Activated CD8-positive, alpha-beta memory T cell treated with anti-CD3 and anti-CD28 coated beads for 24 hours (primary cell): Measurements from ENCODE around the gene ZNF691.
"Not testable (repeated sequence)": the region's sequence is repeated elsewhere in the genome, so short reads cannot be mapped to it uniquely, and the experiment has no call there.

Source experiments
- DNase-seq: peaks from one replicate; pipeline ENCODE4 v3.0.0-alpha.2; 2020

The ZNF691 gene

DNA sequence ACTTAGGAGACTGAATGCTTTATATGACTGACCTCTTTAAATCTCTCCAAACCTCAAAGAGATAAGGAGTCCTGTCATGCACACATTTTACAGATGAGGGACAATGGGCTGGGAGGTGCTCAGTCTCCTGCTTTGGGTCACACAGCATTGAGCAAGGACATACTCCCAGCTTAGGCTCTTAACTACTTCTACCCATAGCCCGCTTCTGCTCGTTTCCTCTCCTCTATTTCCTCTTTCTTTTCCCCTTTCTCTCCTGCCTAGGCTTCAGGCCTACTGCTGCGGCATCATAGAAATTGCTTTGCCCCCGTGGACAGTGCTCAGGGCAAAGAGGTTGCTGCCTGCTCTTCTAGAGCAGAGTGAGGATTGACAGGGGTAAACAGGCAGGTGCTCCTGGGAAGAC lies 12.4 kb upstream of the ZNF691 start:
- no peak for DNase-seq

DNA sequence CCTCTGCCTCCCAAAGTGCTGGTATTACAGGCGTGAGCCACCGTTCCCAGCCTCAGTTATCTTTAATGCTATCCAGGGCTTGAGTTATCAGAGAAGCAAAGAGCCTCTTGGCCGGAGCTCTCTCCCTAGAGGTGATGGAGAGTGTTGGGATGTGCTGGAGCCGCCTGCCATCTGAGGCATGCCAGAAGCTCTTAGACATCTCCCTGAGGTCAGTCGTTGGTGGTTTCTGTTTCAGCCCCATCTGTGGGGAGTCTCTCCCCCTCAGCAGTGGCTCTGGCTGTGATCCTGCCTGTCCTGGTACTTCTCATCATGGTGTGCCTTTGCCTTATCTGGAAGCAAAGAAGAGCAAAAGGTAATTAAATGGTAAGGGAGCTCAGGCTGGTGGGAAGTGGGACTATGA lies 11.6 kb upstream of the ZNF691 start:
- no peak for DNase-seq

DNA sequence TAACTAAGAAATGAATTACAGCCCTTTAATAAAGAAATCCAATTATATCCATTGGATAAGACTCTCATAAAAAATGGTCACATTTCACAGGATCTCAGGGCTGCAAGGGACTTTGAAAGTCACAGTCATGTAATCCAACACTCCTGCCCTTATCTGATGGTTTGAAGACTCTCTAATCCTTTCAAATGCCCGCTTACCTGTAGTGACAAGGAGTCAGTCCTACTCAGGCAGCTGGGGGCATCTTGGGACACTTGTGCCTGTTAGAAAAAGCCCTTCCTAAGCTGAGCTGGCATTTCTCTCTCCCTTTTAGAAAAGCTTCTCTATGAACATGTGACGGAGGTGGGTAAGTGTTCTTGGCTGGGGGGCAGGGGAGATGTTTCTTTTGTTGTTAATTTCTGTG lies 11.0 kb upstream of the ZNF691 start:
- no peak for DNase-seq

DNA sequence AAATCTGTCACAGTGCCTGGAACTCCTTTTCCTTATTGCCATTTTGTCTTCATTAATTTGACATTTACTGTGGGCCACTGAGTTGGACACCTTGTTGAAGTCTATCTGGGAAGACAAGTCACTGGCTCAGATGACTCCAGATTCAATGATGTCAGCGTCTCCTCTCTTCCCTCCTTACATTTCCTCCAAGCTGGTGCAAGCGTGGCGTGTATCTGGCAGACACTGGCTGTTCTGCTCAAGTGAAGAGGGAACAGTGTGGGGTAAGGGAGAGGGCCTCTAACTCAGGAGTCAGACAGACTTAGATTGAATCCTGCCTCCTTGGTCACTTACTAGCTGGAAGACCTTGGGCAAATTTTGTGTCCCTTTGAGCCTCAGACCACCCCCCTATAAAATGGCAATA lies 8.7 kb upstream of the ZNF691 start:
- DNase-seq: no peak

GRCh38 chr1:42838482-42839190 lies 7.8 kb upstream of the ZNF691 start:
- DNase-seq: no peak

- no peak for DNase-seq
Observed at GRCh38 chr1:42841010-42841409, 5.4 kb upstream of the ZNF691 start.

DNA sequence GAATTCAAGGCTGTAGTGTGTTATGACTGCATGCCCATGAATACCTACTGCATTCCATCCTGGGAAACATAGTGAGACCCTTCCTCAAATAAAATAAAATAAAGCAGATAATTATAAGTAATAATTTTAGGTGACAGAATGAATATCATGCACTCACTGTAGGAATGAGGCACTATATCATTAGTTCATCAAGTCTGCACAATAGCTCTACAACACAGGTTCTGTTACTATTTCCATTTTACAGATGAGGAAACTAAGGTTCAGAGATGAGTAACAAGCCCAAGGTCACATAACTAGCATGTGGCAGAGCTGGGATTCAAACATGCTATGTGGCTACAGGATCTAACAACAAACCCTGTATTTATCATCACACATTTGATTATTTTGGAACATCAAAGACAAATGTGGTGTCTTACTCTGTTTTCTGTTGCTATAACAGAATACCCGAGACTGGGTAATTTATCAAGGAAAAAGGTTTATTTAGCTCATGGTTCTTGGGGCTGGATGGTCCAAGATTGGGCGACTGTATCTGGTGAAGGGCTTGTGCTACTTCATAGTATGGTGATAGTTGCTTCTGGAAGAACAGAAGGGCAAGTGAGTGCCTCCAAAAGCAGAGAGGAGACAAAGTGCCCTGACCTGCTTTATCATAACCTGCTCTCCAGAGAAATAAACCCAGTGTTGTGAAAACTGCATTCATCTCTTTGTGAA lies 4.8 kb upstream of the ZNF691 start:
- no peak for DNase-seq

- DNase-seq: no peak
Observed at GRCh38 chr1:42844592-42845140, 1.7 kb upstream of the ZNF691 start.

- DNase-seq: no peak
Observed at GRCh38 chr1:42845193-42845592, 1.2 kb upstream of the ZNF691 start.

DNA sequence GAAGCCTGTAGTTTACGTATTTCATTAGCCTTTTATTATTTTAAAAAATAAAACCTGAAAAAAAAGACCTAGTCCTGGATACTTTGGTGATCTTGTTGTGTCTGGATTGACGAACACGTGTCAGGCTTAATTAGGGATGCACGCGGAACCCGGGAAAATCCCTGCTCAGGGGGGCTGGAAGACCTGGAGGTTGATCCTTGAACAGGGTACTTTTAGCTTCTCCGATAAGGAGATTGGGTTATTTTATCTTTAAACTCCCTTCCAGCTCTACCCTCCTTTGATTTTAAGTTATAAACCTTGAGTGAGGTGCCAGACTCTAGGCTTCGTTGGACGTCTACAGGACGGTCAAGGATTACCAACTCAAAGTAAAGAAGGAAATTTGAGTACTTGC lies 552 bp upstream of the ZNF691 start:
- no peak for DNase-seq

DNA sequence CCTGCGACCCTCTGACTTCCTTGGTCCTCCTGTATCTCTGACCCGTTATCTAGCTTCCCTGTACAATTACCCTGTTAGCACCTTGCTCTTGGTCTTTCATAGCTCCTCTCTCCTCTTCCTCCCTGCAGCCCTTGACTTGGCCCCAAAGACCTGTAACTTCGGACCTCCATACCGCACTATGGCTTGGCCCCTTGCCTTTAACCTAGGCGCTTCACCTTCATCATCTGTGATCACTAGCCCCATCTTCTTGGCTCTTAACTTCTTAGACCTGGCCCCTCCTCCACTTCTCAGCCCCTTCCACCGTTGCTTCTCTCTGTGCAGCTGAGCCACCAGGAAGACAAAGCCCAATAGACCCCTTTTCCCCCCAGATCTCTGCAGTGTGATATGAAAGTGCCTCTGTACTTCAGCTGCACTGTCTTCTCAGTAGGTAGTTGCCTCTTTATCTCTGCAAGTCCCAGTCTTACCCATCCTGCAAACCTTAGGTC lies 740 bp downstream of the ZNF691 start:
- DNase-seq: no peak

DNA sequence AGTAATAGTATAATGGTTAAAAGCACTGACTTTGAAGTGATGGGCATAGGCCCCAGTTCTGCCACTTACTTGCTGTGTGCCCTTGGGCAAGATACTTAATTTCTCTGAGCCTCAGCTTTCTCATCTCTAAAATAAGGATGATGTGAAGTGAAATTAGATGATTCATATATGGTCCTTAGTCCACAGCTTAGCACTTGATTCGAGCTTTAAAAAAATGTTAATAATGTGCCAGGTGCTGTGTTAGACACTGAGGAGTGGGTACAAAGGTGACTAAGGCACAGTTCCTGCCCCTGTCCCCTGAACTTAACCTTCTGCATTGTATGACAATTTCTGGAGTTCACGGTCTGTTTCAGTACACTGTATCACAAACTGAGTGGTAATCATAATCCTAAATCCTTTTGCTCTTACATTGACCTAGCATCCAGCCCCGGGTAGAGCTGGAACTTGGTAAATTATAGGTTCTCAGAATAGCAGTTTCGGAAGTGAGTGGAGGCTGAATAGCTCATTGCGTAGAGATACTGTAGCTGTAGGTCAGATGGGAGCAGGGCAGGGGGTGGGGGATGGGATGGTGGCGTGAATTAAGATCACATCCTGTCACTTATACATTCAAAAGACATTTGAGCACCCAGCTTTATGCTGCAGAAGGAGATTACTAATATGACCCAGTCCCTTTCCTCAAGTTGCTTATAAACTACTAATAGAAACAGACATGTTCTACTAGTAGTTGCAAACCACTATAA lies 1.5 kb downstream of the ZNF691 start:
- DNase-seq: no peak

- DNase-seq: no peak
Observed at GRCh38 chr1:42848823-42849537, 2.6 kb downstream of the ZNF691 start.

- DNase-seq: no peak
Observed at GRCh38 chr1:42849944-42850343, 3.5 kb downstream of the ZNF691 start.

DNA sequence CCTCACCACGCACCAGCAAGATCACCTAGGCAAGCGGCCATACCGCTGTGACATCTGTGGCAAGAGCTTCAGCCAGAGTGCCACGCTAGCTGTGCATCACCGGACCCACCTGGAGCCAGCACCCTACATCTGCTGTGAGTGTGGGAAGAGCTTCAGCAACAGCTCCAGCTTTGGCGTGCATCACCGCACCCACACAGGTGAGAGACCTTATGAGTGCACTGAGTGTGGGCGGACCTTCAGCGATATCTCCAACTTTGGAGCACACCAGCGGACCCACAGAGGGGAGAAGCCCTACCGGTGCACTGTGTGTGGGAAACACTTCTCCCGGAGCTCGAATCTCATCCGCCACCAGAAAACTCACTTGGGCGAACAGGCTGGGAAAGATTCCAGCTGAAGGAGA lies 5.0 kb downstream of the ZNF691 start:
- DNase-seq: no peak

DNA sequence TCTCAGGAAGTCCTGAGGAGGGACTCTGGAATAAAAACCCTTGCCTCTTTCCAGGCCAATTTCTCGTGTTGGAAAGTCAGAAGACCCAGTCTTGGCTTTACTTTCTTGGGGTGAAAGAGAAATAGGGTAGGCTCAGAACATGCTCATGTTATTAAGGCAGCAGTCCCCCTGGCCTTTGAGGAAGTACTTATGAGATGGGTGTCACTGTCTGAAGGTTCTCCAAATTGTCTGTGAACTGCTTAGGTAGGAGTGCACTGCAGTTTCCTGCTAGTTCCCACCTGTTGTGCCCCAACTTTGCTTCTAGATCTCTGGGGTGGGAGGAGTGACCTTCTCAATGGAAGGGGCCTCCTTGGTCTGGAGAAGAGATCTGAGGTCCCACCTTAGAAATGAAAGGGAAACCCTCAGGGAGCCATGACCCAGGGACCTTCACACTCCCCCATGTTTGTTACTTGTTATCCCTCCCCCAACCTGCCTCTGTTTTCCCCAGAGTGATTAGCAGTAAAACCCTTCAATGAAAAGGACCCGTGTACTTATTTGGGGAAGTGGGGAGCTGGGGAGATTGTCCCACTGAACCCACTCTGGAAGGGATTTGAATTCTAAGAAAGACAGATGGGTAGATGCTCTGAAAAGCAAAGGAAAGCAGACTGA lies 5.7 kb downstream of the ZNF691 start:
- no peak for DNase-seq

DNA sequence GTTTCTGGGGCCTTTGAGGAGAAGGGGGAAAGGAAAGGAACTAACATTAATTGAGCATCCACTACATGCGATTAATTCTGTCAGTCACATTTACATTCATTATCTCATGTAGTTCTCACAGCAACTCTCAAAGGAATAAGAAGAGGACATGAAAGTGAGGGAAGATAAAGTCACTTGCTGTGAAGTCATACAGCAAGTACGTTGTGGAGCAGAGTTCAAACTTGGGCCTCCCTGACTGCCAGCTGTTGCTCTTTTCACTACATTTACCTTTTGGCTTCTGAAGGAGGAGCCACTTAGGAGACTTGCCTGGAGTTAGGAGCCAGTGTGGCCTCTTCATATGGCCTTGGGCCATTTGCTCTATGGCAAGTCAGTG lies 6.2 kb downstream of the ZNF691 start:
- no peak for DNase-seq

GRCh38 chr1:42853116-42853884 lies 6.9 kb downstream of the ZNF691 start:
- DNase-seq: no peak

DNA sequence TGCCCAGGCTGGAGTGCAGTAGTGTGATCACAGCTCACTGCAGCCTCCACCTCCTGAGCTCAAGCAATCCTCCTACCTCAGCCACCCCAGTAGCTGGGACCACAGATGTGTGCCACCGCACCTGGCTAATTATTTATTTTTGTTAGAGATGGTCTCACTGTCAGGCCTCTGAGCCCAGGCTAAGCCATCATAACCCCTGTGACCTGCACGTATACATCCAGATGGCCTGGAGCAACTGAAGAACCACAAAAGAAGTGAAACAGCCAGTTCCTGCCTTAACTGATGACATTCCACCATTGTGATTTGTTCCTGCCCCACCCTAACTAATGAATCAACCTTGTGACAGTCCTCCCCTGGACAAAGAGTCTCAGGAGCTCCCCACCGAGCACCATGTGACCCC lies 10.1 kb downstream of the ZNF691 start:
- DNase-seq: not testable (repeated sequence)

DNA sequence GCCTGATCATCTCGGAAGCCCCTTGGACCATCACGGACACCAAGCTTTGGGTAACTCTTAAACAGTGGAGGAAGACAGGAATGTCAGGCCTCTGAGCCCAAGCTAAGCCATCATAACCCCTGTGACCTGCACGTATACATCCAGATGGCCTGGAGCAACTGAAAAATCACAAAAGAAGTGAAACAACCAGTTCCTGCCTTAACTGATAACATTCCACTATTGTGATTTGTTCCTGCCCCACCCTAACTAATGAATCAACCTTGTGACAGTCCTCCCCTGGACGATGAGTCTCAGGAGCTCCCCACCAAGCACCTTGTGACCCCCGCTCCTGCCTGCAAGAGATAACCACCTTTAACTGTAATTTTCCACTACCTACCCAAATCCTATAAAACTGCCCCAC lies 13.0 kb downstream of the ZNF691 start:
- DNase-seq: not testable (repeated sequence)

- no peak for DNase-seq
Observed at GRCh38 chr1:42860339-42861013, 14.1 kb downstream of the ZNF691 start.
